ENCODE data around the gene SUPT4H1. TPM values are rescaled to one million over a fixed set of nuclear protein-coding genes. Genes with fewer than 3 reads are reported as not detected.

Gene SUPT4H1
- total RNA-seq, 2 donors from 2014 or later: 58.1 to 63.0 TPM

DNA sequence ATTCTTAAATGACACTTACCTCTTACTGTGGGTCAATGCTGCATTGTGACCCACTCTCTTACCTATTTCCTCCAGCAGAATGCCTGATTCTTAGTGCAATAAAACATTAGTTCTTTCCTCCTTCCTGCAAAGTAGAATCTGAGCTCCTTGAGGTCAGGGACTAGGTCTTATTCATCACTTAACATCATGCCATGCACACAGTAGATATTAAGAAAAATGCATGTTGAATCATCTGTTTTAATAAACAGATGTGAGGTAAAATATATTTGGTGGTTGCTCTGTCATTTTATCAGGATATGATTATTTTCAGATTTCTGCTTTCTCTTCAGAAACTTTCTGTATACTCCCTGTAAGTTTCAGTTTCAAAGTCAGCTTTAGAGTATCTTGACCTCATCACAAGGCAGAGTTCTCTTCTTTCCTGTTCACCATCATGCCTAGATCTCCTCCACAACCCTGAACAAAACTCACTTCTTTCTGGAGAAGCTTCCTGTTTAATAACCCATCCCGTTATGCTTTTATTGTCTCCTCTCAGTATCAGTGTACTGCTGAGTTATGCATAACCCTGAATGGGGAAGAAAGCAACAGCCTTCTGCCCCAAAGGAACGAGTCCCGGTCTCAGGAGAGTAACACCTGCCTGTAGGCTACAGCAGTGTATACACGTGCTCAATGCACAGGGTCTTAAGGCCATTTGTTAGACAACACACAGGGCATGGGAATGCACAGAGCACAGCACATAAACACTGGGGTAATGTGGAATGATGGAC is 30.3 kb upstream of the SUPT4H1 start:
- peak; percentile 14 for ATAC-seq
- intact Hi-C loops (cut with DNase I, micrococcal nuclease): no loop called here
- no peak for DNase-seq

DNA sequence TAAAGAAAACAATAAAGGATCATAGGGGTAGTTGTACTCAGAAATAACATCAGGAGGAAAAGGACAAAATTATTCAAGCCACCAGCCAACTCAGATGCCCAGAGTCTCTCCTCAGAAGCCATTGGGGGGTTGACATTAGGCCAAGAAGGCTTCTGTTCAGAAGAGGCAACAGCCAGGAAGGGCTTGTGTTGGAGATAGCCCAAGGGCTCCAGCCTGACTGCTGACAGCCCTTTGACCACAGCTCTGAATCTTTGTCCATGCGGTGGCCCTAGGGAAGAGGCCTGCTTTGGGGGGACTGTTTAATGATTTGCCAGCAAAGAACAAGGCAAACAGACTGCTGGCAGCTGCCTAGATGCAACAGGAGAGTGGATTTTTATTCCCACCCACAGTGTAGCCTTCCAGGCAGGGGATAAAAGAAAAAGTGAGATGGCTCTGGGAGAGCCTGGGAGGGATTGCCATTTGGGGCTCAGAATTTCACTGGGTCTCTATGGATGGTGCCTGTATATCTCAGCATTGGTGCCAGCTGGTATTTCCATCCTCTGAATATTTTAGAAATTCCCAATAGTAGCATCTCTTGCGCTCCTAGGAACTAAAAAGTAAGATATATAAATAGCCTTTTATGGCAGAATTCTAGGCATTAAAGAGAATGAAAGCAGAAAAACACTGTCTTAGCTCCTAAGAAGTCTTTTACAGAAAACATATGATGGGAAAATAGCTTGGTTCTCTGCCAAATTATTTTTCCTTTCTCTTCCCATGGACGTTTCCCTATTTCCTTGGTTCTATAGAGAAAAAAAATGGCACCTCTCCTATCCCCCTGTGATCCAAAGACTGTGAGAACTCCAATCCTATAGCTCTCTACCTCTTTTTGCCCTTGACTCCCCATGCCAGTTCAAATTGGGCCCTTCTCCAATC is 29.4 kb upstream of the SUPT4H1 start:
- DNase-seq: no peak
- ATAC-seq: peak; percentile 4
- intact Hi-C loops (cut with DNase I, micrococcal nuclease): no loop called here

DNA sequence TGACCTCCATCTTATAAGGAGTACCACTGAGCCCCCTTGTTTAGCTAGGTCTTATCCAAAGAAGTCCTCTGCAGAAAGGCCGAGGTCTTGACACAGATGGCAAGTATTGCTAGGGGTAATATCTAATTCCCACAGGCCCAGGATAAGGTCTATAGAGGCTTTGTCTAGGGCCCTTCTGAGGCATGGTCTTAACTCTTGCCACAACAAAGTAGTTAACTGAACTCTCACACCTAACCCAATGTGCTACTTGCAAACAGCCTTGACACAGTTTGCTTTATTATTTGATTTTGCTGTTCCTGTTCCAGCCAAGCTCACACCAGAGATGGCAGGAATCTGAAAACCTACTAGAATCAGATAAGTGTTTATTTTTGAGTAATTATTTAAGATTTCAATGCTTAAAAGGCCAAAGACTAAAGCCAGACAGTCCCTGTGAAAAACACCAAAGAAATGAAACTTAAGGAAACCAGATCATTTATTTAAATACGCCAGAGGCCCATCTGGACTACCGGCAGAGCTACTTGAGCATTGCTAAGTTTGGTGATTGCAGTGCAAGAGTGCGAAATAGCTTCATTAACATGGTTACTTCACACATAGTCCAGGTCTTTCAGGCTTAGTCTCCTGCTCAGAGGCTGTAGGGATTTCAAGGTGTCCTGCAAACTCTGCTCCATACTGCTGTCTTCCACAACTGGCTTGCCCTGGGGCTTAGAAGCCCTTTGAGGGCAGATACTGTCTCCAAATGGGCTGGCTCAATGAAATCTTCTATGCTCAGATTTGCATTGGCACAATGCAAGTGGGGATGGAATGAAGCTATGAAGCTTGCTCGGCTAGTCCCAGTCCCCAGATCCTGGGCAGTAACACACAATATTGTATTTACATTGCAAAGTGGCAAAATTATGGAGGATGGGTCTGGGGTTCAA is 28.5 kb upstream of the SUPT4H1 start:
- no peak for ATAC-seq
- DNase-seq: no peak
- intact Hi-C loops (cut with DNase I, micrococcal nuclease): no loop called here

DNA sequence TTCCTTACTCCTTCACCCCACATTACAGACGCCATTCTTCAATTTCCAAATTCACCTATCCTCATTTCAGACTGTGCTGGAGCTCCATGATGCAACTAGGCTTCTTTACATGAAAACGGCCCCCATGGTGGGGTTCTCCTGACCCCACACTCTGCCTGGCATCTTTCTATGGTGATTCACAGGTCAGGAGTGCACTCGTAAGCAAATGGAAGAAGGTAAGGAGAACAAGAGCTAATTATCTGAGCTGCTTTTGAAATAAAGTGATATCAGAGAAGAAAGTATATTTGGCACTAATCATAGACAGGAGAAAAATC is 27.5 kb upstream of the SUPT4H1 start:
- no peak for ATAC-seq
- intact Hi-C loops (cut with DNase I, micrococcal nuclease): no loop called here
- no peak for DNase-seq

DNA sequence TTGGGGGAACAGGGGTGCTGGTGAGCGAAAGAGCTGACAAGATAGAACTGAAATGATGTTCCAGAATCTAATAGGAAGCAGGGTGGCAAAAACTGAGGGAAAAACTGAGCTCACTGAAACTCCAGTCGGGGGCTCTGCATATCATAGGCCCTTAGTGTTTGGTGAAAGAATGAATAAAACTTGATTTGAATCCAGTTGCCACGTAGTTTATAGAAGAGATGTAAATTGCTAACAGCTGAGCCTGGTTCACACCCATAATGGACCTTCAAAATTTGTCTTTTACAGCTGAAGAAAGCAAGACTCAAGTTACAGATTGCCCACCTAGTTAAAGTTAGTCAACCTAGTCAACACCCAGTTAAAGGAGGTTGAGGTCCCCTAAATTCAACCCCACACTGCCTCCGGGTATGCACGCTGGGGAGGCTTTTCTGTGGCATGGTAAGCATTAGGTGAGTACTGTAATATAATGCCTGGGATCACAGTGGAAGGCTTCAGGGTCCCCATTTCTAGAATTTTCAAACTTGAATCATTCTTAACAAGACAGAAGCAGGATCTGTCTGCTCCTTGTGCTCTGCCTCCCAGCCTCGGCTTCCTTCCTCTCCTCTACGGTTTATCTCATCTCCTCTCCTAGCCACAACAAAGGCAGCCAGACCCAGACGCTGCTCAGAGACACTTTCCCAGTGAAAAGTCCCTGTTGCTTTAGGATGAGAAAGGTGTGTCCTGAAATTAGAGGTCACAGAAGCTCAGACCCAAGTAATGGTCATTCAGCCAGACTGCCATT is 26.9 kb upstream of the SUPT4H1 start:
- DNase-seq: peak in 1 of 2 donors; percentile 22

DNA sequence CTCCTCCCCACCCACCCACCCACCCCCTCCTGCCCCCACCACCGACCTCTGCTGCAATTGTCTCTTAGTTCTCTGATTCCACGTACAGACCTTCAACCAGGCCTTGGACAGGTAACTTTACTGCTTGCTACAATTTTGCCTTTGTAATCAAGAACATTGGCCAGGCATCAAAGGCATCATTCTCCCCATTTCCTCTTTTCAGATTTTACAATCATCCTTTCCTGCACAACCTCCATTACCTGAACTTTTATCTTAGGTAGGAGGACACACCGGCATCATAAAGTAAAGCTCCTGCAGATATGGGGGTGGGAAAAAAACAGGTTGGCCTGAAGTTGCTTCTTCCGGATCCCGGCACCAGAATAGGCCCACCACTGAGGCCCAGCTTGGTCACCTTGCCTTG is 25.7 kb upstream of the SUPT4H1 start:
- DNase-seq (peak; percentile 13 to 32), ATAC-seq (peak; percentile 57)
- intact Hi-C loops (cut with DNase I, micrococcal nuclease): no loop called here

More for the DNA sequence above, 26.9 kb upstream of the SUPT4H1 start:
- intact Hi-C loops (cut with DNase I, micrococcal nuclease): no loop called here
- ATAC-seq: no peak

DNA sequence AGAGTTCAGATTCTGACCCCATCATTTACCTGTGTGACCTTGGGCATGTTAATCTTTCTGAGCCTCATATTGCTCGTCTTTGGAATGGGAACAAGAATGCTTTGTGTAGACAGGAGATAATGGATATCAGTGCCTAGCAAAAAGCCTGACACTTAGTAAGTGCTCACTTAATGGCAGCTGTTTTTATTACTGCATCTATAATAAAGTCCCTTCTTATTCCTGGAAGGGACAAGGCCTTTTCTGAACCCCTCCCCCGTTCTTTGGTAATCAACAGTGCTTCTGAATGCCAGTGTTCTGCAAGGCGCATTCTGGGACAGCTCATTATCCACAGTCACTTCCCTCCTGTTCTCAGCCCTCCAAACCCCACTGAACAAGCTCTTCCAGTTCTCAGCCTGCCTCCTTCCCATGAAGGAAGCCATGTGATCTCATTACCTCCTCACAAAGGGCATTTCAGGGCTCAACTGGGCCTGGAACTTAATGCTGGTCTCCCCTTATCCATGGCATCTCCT is 25.1 kb upstream of the SUPT4H1 start:
- peak; percentile 45 to 74 for DNase-seq
- intact Hi-C loops (cut with DNase I, micrococcal nuclease): no loop called here
- peak; percentile 61 for ATAC-seq

DNA sequence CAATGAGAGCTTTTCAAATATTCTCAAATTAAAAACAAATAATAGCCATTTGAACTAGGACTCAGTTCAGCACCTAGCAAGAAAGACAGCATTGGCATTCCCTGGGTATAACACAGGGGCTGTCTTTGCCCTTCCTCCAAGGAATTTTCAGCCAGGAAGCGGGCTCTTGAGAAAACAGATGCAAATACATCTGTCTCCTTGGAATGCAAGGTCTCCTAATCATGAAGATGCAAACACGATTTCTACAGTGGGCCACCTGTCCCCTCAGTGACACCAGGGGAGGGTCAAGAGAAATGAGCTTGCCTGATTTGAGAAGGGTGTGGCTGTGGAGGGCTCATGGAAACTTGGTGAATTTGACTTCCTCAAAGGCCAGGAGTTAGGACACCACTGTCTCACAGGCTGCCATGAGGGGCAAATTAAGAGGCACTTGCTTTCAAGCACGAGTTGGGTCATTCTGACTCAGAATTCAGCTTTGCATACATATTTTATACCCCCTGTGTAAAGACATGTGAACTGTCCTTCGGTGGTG is 24.5 kb upstream of the SUPT4H1 start:
- intact Hi-C loops (cut with DNase I, micrococcal nuclease): no loop called here
- DNase-seq (peak in 1 of 2 donors; percentile 25), ATAC-seq (no peak)

DNA sequence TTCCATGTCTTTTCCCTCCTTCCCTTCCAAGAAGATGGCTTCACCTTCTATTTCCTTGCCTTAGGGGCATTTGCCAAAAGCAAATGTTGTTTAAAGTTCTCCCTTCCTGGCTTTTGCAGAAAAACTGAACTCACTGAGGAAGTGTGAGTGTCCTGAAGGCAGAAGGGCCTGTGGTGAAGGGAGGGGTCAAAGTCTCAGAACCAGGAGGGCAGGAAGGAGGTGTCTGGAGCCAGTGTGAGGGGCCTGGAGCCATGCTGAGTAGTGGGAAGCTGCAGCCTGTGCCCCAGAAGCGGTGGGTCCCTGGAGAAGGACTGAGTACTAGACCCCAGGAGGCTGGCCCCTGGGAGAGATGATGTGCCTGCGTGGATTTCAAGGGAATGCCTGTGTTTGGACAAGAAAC is 23.8 kb upstream of the SUPT4H1 start:
- peak in 1 of 2 donors; percentile 55 for DNase-seq
- intact Hi-C loops (cut with DNase I, micrococcal nuclease): no loop called here
- peak; percentile 48 for ATAC-seq

DNA sequence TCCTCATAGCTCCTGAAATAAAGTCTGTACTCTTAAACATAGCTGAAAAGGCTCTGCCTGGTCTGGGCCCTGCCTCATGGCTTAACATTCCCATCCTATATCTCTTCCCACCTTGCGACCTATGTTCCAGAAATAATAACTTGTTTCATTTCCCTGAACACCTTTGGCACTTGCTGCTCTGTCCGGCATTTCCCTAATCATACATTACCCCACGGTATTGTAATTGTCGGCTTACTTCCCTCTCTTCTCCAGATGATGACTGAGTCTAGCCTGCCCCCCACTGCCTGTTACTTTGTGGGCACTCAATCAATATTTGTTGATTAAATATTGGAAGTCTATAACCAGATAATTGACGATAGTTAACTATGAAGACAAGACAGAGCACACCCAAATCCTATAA is 23.3 kb upstream of the SUPT4H1 start:
- intact Hi-C loops (cut with DNase I, micrococcal nuclease): no loop called here
- ATAC-seq (peak; percentile 58), DNase-seq (peak in 1 of 2 donors; percentile 24)

DNA sequence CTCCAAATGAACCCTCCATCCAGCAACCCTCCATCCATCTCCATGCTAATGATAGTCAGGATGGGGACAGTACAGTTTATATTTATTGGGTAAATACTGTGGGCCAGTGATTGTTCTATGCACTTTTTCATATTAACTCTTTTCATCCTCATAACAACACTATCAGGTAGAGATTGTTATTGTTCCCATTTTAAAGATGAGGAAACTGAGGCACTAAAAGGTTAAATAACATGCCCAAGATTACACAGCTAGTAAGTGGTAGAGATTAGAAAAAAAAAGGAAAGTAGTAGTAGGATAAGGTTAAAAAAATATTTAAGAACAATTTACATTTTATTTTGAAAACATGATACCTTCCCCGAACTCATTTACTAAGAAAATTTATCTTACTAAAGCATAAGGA is 21.9 kb upstream of the SUPT4H1 start:
- no peak for ATAC-seq
- intact Hi-C loops (cut with DNase I, micrococcal nuclease): no loop called here
- DNase-seq: no peak

DNA sequence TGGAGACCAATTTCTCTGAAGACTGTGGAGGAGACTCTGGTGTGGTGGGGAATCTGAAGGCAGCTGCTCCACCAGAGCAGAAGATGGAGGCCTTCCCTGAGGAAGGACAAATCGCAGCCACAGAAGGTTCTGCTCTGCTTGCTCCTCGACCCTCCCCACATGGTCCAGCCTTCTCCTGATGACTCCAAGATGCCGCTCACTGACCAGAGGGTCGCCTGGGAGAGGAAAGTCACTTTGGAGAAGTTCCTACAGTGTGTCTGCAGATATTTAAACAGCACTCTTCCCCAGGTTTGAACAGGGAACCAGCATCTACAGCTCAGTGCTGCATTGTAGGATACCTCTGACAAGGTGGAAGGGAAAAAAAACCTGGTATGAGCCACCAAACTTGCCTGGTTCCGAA is 21.0 kb upstream of the SUPT4H1 start:
- DNase-seq (no peak), ATAC-seq (no peak)
- intact Hi-C loops (cut with DNase I, micrococcal nuclease): no loop called here

DNA sequence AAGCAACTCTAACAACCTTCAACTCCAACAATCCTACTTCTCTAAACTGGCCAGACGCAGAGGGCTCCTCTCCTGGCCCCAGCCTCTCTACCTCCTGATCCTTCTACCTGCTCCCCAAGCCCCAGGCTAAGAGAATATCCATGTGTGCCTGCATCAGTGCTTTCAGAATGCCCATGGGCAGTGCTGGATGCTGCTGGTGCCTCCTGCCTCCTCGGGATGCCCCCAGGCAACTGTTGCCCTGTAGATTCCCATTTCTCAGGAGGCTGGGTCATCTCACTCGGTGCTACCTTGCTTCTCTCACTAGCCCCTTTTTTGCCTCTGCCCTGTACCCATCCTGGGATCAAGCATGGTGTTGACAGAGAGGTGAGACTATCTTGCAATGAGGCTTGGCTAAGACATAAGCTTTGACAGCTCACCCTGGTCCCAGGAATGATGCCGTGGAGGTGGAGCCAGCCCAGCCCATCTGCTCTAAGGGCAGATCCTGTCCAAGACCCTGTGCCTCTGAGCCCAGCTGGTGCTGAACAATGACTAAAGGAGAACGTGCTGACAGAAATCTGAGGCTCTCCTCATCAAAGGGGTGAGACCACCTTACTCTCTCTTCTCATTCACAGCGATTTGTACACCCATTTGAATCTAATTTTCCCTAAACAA is 19.4 kb upstream of the SUPT4H1 start:
- intact Hi-C loops (cut with DNase I, micrococcal nuclease): no loop called here
- DNase-seq: peak in 1 of 2 donors; percentile 24

DNA sequence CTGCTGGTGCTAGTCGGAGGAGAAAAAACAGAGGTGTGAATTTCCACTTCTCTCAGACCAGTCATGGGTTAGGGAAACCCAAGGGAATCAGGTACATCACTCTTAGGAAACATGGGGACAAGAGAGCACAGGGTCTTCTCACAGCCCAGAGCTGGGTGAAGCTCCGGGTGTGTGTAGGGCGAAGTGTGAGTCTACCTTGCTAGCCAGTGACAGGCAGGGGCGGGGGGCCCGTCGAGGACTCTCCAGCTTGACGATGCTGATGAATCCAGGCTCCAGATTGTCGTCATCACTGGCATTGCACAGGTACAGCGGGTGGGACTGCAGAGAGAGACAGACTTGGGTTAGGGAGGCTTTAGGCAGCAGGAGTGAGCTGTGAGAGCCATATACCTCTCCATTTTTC is 18.7 kb upstream of the SUPT4H1 start:
- intact Hi-C loops (cut with DNase I, micrococcal nuclease): no loop called here
- no peak for DNase-seq
- no peak for ATAC-seq

More for the DNA sequence above, 19.4 kb upstream of the SUPT4H1 start:
- no peak for ATAC-seq

DNA sequence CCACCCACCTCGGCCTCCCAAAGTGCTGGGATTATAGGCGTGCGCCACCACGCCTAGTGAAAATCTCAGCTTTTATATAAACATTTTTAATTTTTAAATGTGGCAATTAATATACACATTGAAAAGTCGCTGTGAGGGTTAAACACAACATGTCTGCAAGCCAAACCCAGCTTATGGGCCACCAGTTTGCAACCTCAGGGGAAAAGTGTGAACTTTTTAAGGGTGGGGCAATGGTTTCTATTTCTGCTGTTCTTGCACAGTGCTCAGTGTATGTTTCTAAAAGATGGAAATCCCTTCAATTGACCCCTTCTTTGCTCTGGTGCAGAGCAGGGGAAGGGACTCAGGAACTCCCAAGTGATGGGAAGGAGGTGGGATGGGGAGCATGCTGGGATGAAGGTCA is 18.3 kb upstream of the SUPT4H1 start:
- ATAC-seq: no peak
- no peak for DNase-seq
- intact Hi-C loops (cut with DNase I, micrococcal nuclease): no loop called here

DNA sequence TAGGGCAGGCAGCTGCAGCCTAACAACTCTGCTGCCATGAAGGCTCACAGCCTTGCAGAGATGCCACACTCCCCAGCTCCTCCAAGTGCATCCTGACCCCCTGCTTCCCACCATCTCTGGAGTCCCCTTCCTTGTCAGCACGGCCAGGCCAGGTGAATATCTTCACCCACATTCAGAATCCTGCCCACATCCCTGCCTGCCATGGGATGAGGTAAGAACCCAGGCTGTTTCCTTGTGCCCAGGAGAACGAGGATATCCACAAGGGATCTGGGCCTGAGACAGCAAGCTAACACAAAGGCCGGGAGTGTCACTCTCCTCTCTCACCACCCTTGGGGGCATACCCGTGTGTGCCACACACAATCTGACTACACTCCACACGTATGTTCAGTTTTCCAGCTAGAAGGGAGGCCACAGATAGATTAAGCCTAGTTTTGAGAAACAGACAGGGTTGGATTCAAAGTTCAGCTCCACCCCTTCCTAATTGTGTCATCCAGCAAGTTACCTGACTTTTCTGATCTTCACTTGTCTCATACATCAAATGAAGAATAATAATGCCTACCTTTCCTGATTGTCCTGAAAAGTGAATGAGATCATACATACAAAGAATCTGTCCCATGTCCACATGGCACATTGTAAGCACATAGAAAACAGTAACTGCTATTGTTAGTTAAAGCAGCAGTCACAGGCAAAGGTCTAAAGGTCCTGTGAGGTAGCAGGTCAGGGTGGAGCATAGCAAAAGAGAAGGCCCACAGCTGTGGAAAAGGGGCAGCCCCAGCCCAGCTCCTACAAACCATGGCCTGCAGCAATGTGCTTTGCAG is 17.4 kb upstream of the SUPT4H1 start:
- DNase-seq (peak; percentile 42 to 75), ATAC-seq (peak; percentile 71)
- intact Hi-C loops (cut with DNase I, micrococcal nuclease): no loop called here

DNA sequence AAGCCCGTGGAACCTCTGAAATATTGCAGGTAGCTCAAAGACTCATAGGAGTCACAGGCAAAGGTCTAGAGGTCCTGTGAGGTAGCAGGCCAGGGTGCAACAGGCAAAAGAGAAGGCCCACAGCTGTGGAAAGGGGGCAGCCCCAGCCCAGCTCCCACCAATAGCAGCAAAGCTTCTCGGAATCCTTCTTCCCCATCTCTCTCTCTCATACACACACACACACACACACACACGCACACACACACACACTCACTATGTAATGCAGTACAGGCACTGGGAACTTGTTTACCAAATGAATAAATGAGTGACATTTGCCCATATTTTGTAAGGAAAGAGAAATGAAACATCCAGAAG is 16.8 kb upstream of the SUPT4H1 start:
- intact Hi-C loops (cut with DNase I, micrococcal nuclease): no loop called here
- ATAC-seq (no peak), DNase-seq (no peak)

All from left colon (tissue), 2 donors.